HepG2 (cell line): ENCODE measurements around the gene SIVA1. TPM values are rescaled to one million over a fixed set of nuclear protein-coding genes. Genes with fewer than 3 reads are reported as not detected.

ENCODE experiments used
- BCL6 ChIP-seq: IDR thresholded peaks from 2 replicates; pipeline ENCODE4 v1.6.1; 2016; ENCODE audit warnings: missing genetic modification reagents, missing compliant biosample characterization
- GATAD2A ChIP-seq: IDR thresholded peaks from 2 replicates; pipeline ENCODE4 v1.6.1; 2016
- GLI4 ChIP-seq: sonication (generic); formaldehyde crosslinking; IDR thresholded peaks from 2 replicates; pipeline ENCODE4 v1.5.1; 2020; ENCODE audit warnings: missing genetic modification reagents, mild to moderate bottlenecking, moderate library complexity, borderline replicate concordance
- NFKB2 ChIP-seq: sonication (generic); formaldehyde crosslinking; IDR thresholded peaks from 2 replicates; pipeline ENCODE4 v1.4.0; 2020; ENCODE audit warnings: missing genetic modification reagents, borderline replicate concordance
- SOX6 ChIP-seq, 2 experiments: fragments of 450-650 bp in 1 of 2; sonication (generic) in 1 of 2; formaldehyde crosslinking in 1 of 2; IDR thresholded peaks; 2 replicates each; pipeline versions ENCODE4 v1.4.0 to v1.6.1; 2017 to 2020; ENCODE audit warnings: antibody characterized with exemption in 1 of 2, mild to moderate bottlenecking in 1 of 2, missing genetic modification reagents in 1 of 2
- SSRP1 ChIP-seq: IDR thresholded peaks from 2 replicates; pipeline ENCODE4 v1.6.1; 2016; ENCODE audit warnings: control low read depth
- SUZ12 ChIP-seq: fragments of 150-350 bp; IDR thresholded peaks from 2 replicates; pipeline ENCODE4 v1.6.1; 2014; ENCODE audit warnings: low read depth, low read length
- TCF7L2 ChIP-seq: IDR thresholded peaks from 2 replicates; pipeline ENCODE4 v1.6.1; 2011; ENCODE audit warnings: mild to moderate bottlenecking, low read depth, low read length, moderate library complexity
- USF2 ChIP-seq, 2 experiments: sonication (generic) in 1 of 2; formaldehyde crosslinking in 1 of 2; IDR thresholded peaks; 2 replicates each; pipeline versions ENCODE4 v1.5.1 to v1.6.1; 2011 to 2020; ENCODE audit warnings: borderline replicate concordance in 1 of 2, low read depth in 1 of 2, low read length in 1 of 2, mild to moderate bottlenecking in 1 of 2, missing genetic modification reagents in 1 of 2, moderate library complexity in 1 of 2
- ZBTB25 ChIP-seq: IDR thresholded peaks from 2 replicates; pipeline ENCODE4 v1.6.1; 2018; ENCODE audit warnings: missing genetic modification reagents
- ZBTB3 ChIP-seq: sonication (generic); formaldehyde crosslinking; IDR thresholded peaks from 2 replicates; pipeline ENCODE4 v1.4.0; 2020; ENCODE audit warnings: low read depth, mild to moderate bottlenecking, moderate library complexity, missing genetic modification reagents, borderline replicate concordance
- ZEB1 ChIP-seq: IDR thresholded peaks from 2 replicates; pipeline ENCODE4 v1.6.1; 2012; ENCODE audit warnings: mild to moderate bottlenecking, low read depth, inconsistent platforms; ENCODE audit not compliant: insufficient replicate concordance
- ZNF225 ChIP-seq: sonication (generic); formaldehyde crosslinking; IDR thresholded peaks from 2 replicates; pipeline ENCODE4 v1.4.0; 2020; ENCODE audit warnings: mild to moderate bottlenecking, missing genetic modification reagents
- ZNF33A ChIP-seq: sonication (generic); formaldehyde crosslinking; IDR thresholded peaks from 2 replicates; pipeline ENCODE4 v1.5.1; 2020; ENCODE audit warnings: missing genetic modification reagents, mild to moderate bottlenecking, moderate library complexity, borderline replicate concordance
- ZNF549 ChIP-seq: sonication (generic); formaldehyde crosslinking; IDR thresholded peaks from 2 replicates; pipeline ENCODE4 v1.5.0; 2020; ENCODE audit warnings: missing genetic modification reagents
- ZNF550 ChIP-seq: sonication (generic); formaldehyde crosslinking; IDR thresholded peaks from 2 replicates; pipeline ENCODE4 v1.4.0; 2020; ENCODE audit warnings: mild to moderate bottlenecking, missing genetic modification reagents, borderline replicate concordance
- ZNF564 ChIP-seq: sonication (generic); formaldehyde crosslinking; IDR thresholded peaks from 2 replicates; pipeline ENCODE4 v1.8.1; 2023; ENCODE audit warnings: mild to moderate bottlenecking, missing genetic modification reagents
- ZNF619 ChIP-seq: sonication (generic); formaldehyde crosslinking; IDR thresholded peaks from 2 replicates; pipeline ENCODE4 v1.4.0; 2020; ENCODE audit warnings: mild to moderate bottlenecking, missing genetic modification reagents
- ZNF674 ChIP-seq: sonication (generic); formaldehyde crosslinking; IDR thresholded peaks from 2 replicates; pipeline ENCODE4 v1.5.0; 2020; ENCODE audit warnings: low read depth, mild to moderate bottlenecking, missing genetic modification reagents
- ZNF83 ChIP-seq: sonication (generic); formaldehyde crosslinking; IDR thresholded peaks from 2 replicates; pipeline ENCODE4 v1.4.0; 2020; ENCODE audit warnings: missing genetic modification reagents, mild to moderate bottlenecking, borderline replicate concordance
- polyA plus RNA-seq, 8 experiments: library from polyadenylated mRNA; depleted of rRNA in 3 of 8; stranded (reverse) in 7 of 8; unstranded in 1 of 8; fragments of >200 nt; fragmentation: Illumina TruSeq in 4 of 8; extraction: Trizol in 4 of 8; gene quantifications; 2 replicates each; pipeline versions ENCODE4 v1.2.1 to v1.2.3, GENCODE V29; 2011 to 2016; ENCODE audit warnings: low read depth in 4 of 8, missing spikeins in 1 of 8, mixed read lengths in 1 of 8; ENCODE audit not compliant: insufficient read depth in 1 of 8
- total RNA-seq, 5 experiments: library from RNA; depleted of rRNA; stranded (reverse); fragments of >200 nt; fragmentation: Illumina TruSeq; extraction: Trizol; gene quantifications; 2 replicates each; pipeline ENCODE4 v1.2.3, GENCODE V29; 2016; ENCODE audit warnings: low read depth in 1 of 5
- TF ChIP-seq, protein P1 (sequence below): sonication (generic); formaldehyde crosslinking; IDR thresholded peaks from 2 replicates; pipeline ENCODE4 v1.4.0; 2020; ENCODE audit warnings: missing genetic modification reagents
- TF ChIP-seq, protein P2 (sequence below): IDR thresholded peaks from 2 replicates; pipeline ENCODE4 v1.6.1; 2016; ENCODE audit warnings: low read depth, borderline replicate concordance
- TF ChIP-seq, protein P3 (sequence below): sonication (generic); formaldehyde crosslinking; IDR thresholded peaks from 2 replicates; pipeline ENCODE4 v1.4.0; 2020; ENCODE audit warnings: missing genetic modification reagents, borderline replicate concordance

The SIVA1 gene
- total and polyA plus RNA-seq, 2 of the 13 experiments (the other 11 are each of a cell fraction or from before 2014, with no cell fraction given), result 123 to 186 TPM

DNA sequence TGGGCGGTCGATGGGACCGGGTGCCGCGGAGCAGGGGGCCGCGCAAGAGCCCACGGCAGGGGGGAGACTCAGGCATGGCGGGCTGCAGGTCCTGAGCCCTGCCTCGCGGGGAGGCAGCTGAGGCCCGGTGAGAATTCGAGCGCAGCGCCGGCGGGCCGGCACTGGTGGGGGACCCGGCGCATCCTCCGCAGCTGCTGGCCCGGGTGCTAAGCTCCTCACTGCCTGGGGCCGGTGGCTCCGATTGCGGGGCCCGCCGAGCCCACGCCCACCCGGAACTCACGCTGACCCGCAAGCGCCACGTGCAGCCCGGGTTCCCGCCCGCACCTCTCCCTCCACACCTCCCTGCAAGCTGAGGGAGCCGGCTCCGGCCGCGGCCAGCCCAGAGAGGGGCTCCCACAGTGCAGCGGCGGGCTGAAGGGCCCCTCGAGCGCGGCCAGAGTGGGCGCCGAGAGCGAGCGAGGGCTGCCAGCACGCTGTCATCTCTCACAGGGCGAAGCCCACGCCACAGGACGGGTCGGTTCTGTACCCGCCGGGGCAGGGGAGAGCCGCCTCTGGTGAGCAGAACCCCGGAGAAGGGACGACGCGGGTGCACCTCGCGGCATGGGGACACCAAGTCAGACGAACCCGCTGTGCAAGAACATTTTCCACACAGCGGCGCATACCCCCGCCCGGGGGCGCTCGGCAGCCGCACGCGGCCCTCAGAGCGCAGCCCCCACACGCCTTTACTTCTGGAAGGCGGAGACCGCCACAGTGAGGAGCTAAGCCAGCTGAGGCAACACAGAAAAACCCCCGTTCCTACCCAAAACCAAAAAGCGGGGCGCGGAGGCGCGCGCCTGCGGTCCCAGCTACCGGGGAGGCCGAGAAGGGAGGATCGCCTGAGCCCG, 1.2 kb upstream of the SIVA1 start (continued):
- TF ChIP-seq ZNF564 (CRISPR knock-in tag), result no peak
- TF ChIP-seq TCF7L2, result no peak
- no peak for TF ChIP-seq USF2 (IDR thresholded peaks at IDR 0.05; ENCODE audit: low read depth, low read length)
- no peak for TF ChIP-seq USF2 (CRISPR knock-in tag; IDR thresholded peaks at IDR 0.05; ENCODE audit: borderline replicate concordance)
- TF ChIP-seq BCL6 (CRISPR knock-in tag), result no peak
- no peak for TF ChIP-seq ZNF549 (CRISPR knock-in tag)
- TF ChIP-seq ZNF83 (CRISPR knock-in tag), result no peak
- TF ChIP-seq SOX6 (IDR thresholded peaks at IDR 0.05), result no peak
- TF ChIP-seq SOX6 (CRISPR knock-in tag; IDR thresholded peaks at IDR 0.05), result no peak
- TF ChIP-seq SUZ12, result no peak
- no peak for TF ChIP-seq GLI4
- TF ChIP-seq ZNF674 (CRISPR knock-in tag), result no peak
- no peak for TF ChIP-seq GATAD2A (CRISPR knock-in tag)
- TF ChIP-seq ZNF550 (CRISPR knock-in tag), result no peak
- TF ChIP-seq NFKB2, result no peak
- TF ChIP-seq, protein P1, sequence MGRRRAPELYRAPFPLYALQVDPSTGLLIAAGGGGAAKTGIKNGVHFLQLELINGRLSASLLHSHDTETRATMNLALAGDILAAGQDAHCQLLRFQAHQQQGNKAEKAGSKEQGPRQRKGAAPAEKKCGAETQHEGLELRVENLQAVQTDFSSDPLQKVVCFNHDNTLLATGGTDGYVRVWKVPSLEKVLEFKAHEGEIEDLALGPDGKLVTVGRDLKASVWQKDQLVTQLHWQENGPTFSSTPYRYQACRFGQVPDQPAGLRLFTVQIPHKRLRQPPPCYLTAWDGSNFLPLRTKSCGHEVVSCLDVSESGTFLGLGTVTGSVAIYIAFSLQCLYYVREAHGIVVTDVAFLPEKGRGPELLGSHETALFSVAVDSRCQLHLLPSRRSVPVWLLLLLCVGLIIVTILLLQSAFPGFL (CRISPR knock-in tag), result no peak
- TF ChIP-seq ZBTB25 (CRISPR knock-in tag), result no peak
- TF ChIP-seq ZBTB3 (CRISPR knock-in tag), result no peak
- no peak for TF ChIP-seq ZEB1
- TF ChIP-seq ZNF33A (CRISPR knock-in tag), result no peak
- TF ChIP-seq SSRP1 (CRISPR knock-in tag), result no peak
- TF ChIP-seq, protein P2, sequence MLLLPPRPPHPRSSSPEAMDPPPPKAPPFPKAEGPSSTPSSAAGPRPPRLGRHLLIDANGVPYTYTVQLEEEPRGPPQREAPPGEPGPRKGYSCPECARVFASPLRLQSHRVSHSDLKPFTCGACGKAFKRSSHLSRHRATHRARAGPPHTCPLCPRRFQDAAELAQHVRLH (CRISPR knock-in tag), result no peak
- no peak for TF ChIP-seq ZNF619 (CRISPR knock-in tag)
- no peak for TF ChIP-seq ZNF225 (CRISPR knock-in tag)
- TF ChIP-seq, protein P3, sequence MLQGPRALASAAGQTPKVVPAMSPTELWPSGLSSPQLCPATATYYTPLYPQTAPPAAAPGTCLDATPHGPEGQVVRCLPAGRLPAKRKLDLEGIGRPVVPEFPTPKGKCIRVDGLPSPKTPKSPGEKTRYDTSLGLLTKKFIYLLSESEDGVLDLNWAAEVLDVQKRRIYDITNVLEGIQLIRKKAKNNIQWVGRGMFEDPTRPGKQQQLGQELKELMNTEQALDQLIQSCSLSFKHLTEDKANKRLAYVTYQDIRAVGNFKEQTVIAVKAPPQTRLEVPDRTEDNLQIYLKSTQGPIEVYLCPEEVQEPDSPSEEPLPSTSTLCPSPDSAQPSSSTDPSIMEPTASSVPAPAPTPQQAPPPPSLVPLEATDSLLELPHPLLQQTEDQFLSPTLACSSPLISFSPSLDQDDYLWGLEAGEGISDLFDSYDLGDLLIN (CRISPR knock-in tag), result no peak
